GM19438 (cell line): ENCODE data around the gene PDGFD.

Experiments
- ATAC-seq: cut with Tn5 transposase; IDR thresholded peaks from one replicate; pipeline ENCODE4 v1.9.1; 2021; ENCODE audit warnings: low read depth; ENCODE audit not compliant: unreplicated experiment

The PDGFD gene

DNA sequence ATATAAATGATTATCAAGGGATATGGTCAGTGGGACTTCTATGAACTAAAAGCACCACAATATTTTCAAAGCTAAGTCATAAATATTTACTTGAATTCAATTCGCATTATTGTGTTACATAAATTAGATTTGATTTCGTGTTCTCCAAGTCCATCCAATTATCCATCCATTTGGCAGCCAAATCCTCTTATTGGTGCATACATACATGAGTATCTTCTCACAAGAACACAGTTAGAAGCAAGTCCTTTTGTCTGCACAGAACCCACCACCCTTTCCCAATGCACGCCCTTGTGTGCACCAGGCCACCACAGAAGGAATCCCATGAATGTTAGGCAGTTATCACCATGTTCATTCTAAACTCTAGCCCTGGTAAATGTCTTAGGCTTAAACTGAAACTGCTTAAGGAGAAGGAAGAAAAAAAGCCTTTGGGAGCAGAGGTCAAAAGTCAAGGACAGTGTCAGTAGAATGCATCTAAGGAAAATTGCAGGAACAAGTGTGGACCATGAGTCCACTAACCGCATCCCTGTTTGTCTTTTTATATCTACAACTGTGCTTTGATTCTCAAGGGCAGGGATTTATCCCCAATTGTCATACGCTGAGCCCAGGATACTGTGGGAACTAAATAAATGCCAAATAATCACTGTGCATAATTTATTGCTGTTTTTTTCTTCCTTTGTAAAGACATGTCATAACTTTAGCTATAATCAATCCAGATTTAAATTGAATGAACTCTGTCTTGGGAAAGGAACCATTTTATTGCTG is 235.7 kb downstream of the PDGFD start:
- no peak for ATAC-seq

- no peak for ATAC-seq
Observed at GRCh38 chr11:103927535-103927934, 236.4 kb downstream of the PDGFD start.

DNA sequence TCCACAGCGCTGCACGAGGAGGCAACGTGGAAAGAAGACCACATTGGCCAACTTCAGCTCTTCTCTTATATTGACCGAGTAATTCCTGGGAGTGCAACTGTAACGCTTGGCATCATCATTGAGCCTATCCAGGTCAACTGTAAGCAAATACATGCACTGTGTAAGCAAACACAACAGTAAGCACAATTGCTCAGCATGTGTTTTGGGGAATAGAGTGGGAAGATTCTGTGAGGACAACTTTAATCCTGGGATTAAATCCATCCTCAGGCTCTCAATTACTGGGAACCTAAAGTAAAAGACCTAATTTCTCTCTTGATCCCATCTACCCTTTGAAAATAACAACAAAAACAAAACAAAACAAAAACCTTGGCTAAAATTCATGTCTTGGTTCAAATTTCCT is 237.0 kb downstream of the PDGFD start:
- ATAC-seq, result no peak

DNA sequence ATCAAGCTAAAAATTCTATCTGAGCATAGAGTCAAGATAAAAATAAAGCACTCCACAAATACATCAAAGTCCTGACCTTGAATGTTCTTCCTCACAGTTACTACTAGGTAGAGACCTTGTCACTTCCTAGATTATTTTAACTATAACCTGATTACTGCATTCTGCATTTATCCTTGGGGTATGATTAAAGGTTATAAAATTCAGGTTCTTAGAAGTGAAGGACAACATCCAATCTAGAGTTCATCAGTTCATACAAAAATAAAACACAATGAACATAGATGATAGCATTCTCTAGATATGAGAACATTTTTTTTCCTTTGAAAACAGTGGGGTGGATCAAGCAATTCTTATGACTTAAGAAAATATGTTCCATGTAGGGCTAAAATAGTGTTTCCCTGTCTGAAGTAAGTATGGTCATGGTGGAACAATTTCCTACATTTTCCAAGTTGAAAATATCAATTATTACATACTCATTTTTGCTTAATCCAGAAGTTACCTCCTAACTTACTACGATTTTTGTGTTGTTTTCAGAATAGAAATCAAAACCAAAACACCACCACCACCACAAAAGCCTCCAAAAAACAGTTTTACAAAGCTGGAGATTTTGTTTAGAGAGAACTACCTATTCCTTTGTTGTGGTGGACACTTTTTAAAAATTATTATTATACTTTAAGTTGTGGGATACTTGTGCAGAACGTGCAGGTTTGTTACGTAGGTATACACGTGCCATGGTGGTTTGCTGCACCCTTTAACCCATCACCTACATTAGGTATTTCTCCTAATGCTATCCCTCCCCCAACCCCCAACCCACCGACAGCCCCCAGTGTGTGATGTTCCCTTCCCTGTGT is 239.6 kb downstream of the PDGFD start:
- no peak for ATAC-seq

- no peak for ATAC-seq
Observed at GRCh38 chr11:103923451-103923931, 240.5 kb downstream of the PDGFD start.

DNA sequence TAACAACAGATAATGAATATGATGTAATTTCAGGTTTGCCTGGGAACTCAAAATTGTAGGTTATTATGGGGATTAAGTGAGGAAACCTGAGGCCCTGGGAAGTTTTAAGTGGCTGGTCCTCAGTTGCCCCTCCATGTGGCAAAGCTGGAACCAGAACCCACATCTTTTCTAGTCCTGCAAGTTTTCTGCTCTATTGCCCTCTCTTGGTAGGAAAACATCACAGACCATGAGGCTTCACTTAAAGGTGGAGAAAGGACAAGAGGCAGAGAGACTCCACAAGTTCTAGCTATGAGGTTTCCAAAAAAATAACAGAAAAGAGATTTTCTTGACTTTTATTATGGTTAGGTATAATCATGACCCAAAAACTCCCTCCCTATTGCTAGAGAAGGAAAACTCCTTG is 243.0 kb downstream of the PDGFD start:
- no peak for ATAC-seq

- ATAC-seq, result no peak
Observed at GRCh38 chr11:103920449-103920848, 243.5 kb downstream of the PDGFD start.

GRCh38 chr11:103910721-103911120 is 253.2 kb downstream of the PDGFD start:
- no peak for ATAC-seq

- ATAC-seq, result no peak
Observed at GRCh38 chr11:103907548-103908455, 256.1 kb downstream of the PDGFD start.

GRCh38 chr11:103907136-103907535 is 256.8 kb downstream of the PDGFD start:
- no peak for ATAC-seq

DNA sequence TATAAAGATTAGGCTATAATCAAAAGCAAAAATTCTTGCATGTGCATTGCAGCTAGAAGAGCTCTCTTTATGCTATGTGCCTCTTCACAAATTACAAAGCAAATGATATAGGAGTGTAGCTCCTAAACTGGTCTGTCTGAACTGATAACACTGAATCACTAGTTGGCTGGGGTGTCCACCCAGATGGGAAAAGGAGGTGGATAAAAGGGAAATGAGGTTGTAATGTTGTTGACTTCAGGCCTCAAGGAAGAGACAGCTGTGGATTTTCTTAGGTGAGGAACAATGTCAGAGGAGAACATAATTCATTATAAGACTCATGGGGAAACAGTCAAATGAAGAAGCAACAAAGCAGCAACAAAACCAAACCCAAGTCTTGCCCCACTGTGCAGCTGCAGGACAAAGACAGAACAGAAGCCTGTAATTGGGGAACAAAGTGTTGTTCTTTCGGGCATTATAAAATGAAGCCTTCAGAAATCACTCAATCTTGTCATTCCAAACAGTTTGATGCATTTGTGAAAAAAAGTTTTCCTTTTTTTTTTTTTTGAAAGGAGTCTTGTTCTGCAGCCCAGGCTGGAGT is 257.6 kb downstream of the PDGFD start:
- ATAC-seq, result no peak

DNA sequence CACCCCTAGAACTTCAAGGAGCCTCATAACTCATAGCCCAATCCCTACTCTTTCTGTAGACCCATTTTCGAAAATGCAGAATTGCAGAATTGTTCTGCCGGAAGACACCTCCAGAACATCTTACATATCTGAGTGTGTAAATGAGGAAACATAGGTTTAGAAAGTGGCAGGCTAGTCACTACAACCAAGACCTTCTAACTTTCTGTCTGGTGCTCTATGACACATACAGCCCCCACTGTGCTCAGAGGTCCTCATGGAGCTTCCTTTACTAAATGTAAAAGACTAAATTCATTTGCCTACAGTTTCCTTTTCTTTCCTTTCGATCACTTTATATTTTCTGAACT is 259.7 kb downstream of the PDGFD start:
- peak; percentile 78 for ATAC-seq

GRCh38 chr11:103903621-103904323 is 260.2 kb downstream of the PDGFD start:
- ATAC-seq, result peak; percentile 86

- ATAC-seq, result no peak
Observed at GRCh38 chr11:103902994-103903393, 261.0 kb downstream of the PDGFD start.

- ATAC-seq, result no peak
Observed at GRCh38 chr11:103901656-103902055, 262.3 kb downstream of the PDGFD start.

- peak; percentile 68 for ATAC-seq
Observed at GRCh38 chr11:103898577-103899336, 265.2 kb downstream of the PDGFD start.

DNA sequence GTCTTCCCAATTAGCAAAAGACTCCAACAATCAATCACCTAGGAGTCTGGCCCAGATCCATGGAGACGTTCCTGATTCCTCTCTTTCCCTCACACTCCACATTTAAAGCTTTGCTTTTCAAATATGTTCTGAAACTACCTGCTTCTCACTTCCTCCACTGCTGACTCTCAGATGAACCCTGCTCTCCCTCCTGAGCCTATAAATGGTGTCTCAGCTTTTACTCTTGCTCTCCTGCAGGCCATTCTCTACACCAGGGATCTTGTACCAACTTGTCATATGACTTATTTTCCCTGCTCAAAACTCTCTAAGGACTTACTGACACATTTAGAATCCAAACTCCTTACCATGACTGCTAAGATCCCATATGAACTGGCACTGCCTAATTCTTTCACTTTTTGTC is 265.9 kb downstream of the PDGFD start:
- peak; percentile 49 for ATAC-seq

DNA sequence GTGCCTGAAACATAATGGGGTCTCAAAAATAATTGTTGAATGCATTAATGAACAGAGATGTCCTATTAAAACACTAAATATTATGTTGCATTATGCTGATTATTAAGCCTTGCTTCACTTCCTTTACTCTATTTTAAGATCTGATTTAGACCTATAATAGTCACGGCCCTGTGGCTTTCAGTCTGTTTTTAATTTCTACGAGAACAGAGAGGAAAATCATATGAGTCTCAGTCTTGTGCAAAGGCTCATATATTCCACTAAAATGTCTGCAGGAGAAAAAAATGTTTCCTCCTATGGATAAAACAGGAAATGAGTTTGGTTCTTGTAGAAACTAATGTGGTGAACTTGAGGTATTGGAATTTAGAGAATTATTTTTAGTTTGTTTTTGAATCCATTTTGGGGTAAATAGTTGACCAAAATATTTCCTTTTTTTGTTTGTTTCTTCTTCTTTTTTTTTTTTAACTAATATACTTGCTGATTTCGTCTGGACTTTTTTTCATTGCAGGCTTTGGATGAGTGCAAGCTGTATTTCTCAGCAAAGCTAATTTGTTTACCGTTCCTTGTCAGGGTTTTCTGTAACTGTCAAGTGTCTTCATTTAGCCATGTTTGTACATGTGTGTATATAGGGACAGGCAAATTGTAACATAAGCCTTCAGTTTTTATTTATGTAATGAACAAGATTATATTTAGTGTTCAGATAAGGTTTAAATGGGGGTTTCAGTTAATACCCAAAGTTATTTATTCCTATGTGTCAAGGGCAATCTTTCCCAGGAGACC is 266.6 kb downstream of the PDGFD start:
- ATAC-seq, result no peak
